Coronary artery (tissue), 2 donors: ENCODE data around the gene IRF8.
A peak's percentile ranks its signal among the peaks of the same experiment; 100 is the strongest.

Experiments
- DNase-seq: peaks from one replicate; pipeline ENCODE4 v3.0.0-alpha.2; 2017; ENCODE audit warnings: low spot score
- H3K27ac ChIP-seq, 2 donors: fragments of 200-600 bp; sonication (generic); one replicate each; pipeline ENCODE4 v1.5.1; 2016 to 2019
- H3K4me3 ChIP-seq: fragments of 200-600 bp; sonication (generic); 2 replicates; pipeline ENCODE4 v1.5.1; 2016; ENCODE audit warnings: mild to moderate bottlenecking, moderate library complexity
- CTCF ChIP-seq: fragments of 200-600 bp; sonication (generic); IDR thresholded peaks from one replicate; pipeline ENCODE4 v1.5.1; 2019; ENCODE audit warnings: antibody characterized with exemption

The IRF8 gene

GRCh38 chr16:85861095-85861825, 37.7 kb upstream of the IRF8 start:
- TF ChIP-seq CTCF, result no peak
- no peak overlapping the region for H3K27ac ChIP-seq
- no peak for DNase-seq
- H3K4me3 ChIP-seq, result no peak overlapping the region

GRCh38 chr16:85862476-85863383, 36.2 kb upstream of the IRF8 start:
- TF ChIP-seq CTCF, result no peak
- Histone ChIP-seq H3K4me3 (no peak overlapping the region), H3K27ac (no peak overlapping the region)
- DNase-seq, result no peak

GRCh38 chr16:85863384-85863774, 35.6 kb upstream of the IRF8 start:
- no peak for TF ChIP-seq CTCF
- no peak overlapping the region for H3K4me3 ChIP-seq
- H3K27ac ChIP-seq, result no peak overlapping the region
- no peak for DNase-seq

GRCh38 chr16:85864965-85865364, 34.0 kb upstream of the IRF8 start:
- no peak for TF ChIP-seq CTCF
- no peak for DNase-seq
- Histone ChIP-seq H3K4me3 (no peak overlapping the region), H3K27ac (no peak overlapping the region)

- no peak overlapping the region for H3K27ac ChIP-seq
- no peak for DNase-seq
- no peak overlapping the region for H3K4me3 ChIP-seq
- TF ChIP-seq CTCF, result no peak
These were observed 31.8 kb upstream of the IRF8 start for GRCh38 chr16:85867189-85867588.

- DNase-seq, result no peak
- TF ChIP-seq CTCF, result no peak
- no peak overlapping the region for H3K4me3 ChIP-seq
- H3K27ac ChIP-seq, result no peak overlapping the region
These were observed 30.5 kb upstream of the IRF8 start for GRCh38 chr16:85868495-85868894.

- no peak for DNase-seq
- Histone ChIP-seq H3K27ac (peak overlapping the region in 1 of 2 donors; percentile 44), H3K4me3 (no peak overlapping the region)
- TF ChIP-seq CTCF, result no peak
These were observed 29.8 kb upstream of the IRF8 start for GRCh38 chr16:85869206-85869605.
